ENCODE measurements around the gene RAB4A.

The RAB4A gene

DNA sequence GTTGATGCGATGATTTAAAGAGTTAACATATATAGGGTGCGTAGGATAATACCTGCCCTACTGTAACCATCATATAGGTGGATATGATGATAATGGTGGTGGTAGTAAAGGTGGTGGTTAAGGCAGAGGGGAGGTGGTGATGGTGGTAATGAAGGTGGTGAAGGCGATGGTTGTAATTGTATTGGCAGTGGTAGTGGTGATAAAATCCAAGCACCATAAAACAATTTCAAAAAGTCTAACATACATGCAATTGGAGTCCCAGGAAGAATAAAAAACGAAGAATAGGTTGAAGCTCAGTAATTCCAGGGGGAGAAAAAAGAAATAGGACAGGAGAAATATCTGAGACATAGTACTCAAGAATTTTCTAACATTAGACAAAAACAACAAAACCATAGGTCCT lies 27.3 kb upstream of the RAB4A start:
- TF ChIP-seq, protein P1, sequence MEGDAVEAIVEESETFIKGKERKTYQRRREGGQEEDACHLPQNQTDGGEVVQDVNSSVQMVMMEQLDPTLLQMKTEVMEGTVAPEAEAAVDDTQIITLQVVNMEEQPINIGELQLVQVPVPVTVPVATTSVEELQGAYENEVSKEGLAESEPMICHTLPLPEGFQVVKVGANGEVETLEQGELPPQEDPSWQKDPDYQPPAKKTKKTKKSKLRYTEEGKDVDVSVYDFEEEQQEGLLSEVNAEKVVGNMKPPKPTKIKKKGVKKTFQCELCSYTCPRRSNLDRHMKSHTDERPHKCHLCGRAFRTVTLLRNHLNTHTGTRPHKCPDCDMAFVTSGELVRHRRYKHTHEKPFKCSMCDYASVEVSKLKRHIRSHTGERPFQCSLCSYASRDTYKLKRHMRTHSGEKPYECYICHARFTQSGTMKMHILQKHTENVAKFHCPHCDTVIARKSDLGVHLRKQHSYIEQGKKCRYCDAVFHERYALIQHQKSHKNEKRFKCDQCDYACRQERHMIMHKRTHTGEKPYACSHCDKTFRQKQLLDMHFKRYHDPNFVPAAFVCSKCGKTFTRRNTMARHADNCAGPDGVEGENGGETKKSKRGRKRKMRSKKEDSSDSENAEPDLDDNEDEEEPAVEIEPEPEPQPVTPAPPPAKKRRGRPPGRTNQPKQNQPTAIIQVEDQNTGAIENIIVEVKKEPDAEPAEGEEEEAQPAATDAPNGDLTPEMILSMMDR (IDR thresholded peaks at IDR 0.05; ENCODE audit: insufficient read depth, low read depth, low read length, missing control alignments), result no peak
- no peak for DNase-seq (ENCODE audit: low read depth)
- no peak overlapping the region for H3K4me3 ChIP-seq (ENCODE audit: low read length)

DNA sequence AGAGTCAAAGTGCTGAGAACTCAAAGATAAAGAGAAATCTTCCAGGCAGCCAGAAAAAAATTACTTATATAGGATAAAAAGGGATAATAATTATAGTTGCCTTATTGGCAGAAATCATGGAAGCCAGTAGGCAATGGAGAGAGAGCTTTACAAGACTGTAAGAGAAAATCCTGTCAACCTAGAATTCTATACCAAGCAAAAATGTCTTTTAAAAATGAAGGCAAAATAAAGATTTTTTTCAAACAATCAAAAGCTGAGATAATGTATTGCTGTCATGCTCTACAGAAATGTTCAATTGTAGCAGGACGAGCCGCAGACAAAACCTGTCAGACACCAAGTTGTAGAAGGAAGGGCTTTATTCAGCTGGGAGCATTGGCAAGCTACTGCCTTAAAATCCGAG lies 26.8 kb upstream of the RAB4A start:
- DNase-seq (ENCODE audit: low read depth), result no peak
- TF ChIP-seq, protein P1 (IDR thresholded peaks at IDR 0.05; ENCODE audit: insufficient read depth, low read depth, low read length, missing control alignments), result no peak

DNA sequence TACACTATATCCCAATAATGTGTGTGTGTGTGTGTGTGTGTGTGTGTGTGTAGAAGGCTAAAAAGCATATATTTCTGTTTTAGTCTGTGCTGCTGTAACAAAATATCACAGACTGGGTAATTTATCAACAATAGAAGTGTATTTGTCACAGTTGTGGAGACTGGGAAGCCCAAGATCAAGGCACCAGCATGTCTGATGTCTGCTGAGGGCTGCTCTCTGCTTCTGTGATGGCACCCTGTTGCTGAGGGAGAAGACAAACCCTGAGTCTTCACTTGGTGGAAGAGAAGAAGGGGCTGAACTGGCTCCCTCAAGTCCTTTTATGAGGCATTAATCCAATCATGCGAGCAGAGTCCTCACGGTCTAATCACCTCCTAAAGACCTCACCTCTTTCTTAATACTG lies 23.0 kb upstream of the RAB4A start:
- no peak for DNase-seq (ENCODE audit: low read depth)
- no peak overlapping the region for H3K4me3 ChIP-seq (ENCODE audit: low read length)
- TF ChIP-seq, protein P1 (IDR thresholded peaks at IDR 0.05; ENCODE audit: insufficient read depth, low read depth, low read length, missing control alignments), result no peak

More for the DNA sequence above, 26.8 kb upstream of the RAB4A start:
- no peak overlapping the region for H3K4me3 ChIP-seq (ENCODE audit: low read length)

DNA sequence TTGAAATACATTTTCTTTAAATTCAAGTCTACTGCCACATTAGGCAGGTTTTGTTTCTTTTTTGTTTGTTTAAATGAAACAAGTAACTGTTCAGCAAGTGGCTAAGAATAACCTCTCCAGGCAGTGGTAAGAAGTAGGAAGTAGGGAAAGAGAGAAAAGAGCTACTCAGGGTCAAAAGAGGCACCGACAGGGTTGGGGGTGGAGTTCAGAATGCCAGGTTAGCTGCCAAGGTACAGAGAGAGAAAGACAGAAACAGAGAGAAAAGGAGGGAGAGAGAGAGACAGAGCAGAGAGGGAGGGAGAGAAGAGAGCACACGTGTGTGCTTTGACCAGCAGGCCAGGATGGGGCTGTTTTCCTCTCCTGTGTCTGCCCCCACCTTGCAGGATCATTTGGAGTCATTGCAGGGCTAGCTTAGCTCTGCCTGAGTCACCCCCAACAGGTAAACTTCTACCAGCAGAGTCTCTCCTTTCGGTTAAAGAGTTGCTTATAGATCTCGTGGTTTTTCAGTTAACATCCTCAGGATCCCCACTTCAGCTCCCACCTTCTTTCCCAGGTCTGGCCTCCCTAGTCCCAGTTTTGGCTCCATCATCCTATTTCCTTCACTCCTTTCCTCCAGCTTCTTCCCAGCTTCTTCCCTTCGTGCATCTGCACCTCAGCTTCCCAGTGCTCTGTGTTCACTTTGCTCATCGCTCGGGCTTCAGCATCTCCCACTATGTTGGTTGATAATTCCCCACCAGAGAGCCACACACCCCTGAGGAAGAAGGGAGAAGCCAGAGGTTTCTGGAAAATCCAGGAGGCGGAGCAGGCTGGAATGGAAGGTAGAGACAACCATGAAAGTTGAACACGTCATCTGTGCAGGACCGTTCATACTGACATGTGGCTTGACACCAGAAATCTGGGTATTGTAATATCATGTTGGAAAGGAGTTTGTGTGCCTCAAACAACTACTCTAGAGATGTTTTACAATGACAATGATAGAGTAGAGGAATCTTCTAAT lies 21.8 kb upstream of the RAB4A start:
- DNase-seq (ENCODE audit: low read depth), result no peak
- TF ChIP-seq, protein P1 (IDR thresholded peaks at IDR 0.05; ENCODE audit: insufficient read depth, low read depth, low read length, missing control alignments), result no peak
- H3K4me3 ChIP-seq (ENCODE audit: low read length), result no peak overlapping the region

DNA sequence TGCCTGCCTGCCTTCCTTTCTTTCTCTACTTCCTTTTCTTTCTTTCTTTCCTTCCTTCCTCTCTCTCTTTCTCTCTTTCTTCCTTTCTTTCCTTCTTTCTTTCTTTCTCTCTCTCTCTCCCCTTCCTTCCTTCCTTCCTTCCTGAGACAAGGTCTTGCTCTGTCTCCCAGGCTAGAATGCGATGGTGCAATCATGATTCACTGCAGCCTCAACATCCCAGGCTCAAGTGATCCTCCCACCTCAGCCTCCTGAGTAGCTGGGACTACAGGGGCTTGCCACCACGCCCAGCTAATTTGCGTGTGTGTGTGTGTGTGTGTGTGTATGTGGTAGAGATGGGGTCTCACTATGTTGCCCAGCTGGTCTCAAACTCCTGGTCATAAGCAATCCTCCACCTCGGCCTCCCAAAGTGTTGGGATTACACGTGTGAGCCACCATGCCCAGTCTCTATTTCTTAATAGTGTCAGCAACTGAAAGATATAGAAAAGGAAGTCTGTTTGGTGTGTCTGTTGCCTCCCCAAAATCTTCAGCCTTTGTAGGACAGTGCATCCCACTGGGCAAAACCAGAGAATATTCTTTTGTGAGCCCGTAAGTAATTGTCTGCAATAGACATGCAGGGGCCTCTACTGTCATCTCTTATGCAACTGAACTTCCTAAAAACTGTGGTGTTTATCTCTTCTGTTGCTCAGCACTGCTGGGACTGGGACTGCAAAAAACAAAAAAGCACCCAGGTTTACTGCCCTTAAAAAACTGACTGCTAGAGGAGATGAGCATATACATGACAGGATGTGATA lies 20.9 kb upstream of the RAB4A start:
- DNase-seq (ENCODE audit: low read depth), result no peak
- TF ChIP-seq, protein P1 (IDR thresholded peaks at IDR 0.05; ENCODE audit: insufficient read depth, low read depth, low read length, missing control alignments), result no peak
- no peak overlapping the region for H3K4me3 ChIP-seq (ENCODE audit: low read length)

DNA sequence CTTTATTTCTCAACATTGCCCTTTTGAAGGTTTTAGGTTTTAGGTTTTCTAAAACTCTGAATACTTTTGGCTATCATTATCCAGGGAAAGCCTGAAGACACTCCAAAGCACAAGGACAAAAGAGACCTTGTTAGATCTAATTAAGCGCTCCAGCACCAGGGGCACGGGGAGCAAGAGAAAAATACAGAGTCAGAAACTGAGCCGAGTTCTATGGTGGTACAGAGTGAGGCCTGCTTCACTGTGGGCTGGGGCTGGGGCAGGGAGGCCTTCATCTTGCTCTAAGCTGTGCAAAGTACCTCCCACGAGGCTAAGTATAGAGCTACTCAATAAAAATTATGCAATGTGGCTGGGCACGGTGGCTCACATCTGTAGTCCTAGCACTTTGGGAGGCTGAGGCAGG lies 19.7 kb upstream of the RAB4A start:
- no peak for DNase-seq (ENCODE audit: low read depth)
- TF ChIP-seq, protein P1 (IDR thresholded peaks at IDR 0.05; ENCODE audit: insufficient read depth, low read depth, low read length, missing control alignments), result no peak
- H3K4me3 ChIP-seq (ENCODE audit: low read length), result no peak overlapping the region
